Vagina (tissue), 2 donors: ENCODE results near the gene B4GALT1.

ENCODE experiments used
- CTCF ChIP-seq, 3 experiments: fragments of 450-650 bp in 2 of 3; fragments of 200-600 bp in 1 of 3; sonication (generic) in 1 of 3; IDR thresholded peaks; one replicate each; pipeline ENCODE4 v1.5.1; 2017 to 2019; ENCODE audit warnings: antibody characterized with exemption in 3 of 3, mild to moderate bottlenecking in 2 of 3, moderate library complexity in 2 of 3
- POLR2A ChIP-seq, 2 donors: fragments of 450-650 bp; IDR thresholded peaks; one replicate each; pipeline ENCODE4 v1.6.1; 2017; ENCODE audit warnings: antibody characterized with exemption in 2 of 2, mild to moderate bottlenecking in 2 of 2, moderate library complexity in 2 of 2

- no peak for TF ChIP-seq CTCF (IDR thresholded peaks at IDR 0.05)
- no peak for TF ChIP-seq POLR2A (IDR thresholded peaks at IDR 0.05)
Measured at GRCh38 chr9:33196736-33197135, 29.6 kb upstream of the B4GALT1 start.
